GM18520 (cell line): Measurements from ENCODE around the gene RNF220.
"Not testable (repeated sequence)": the region's sequence is repeated elsewhere in the genome, so short reads cannot be mapped to it uniquely, and the experiment has no call there.

Experiments
- ATAC-seq: cut with Tn5 transposase; IDR thresholded peaks from one replicate; pipeline ENCODE4 v1.9.1; 2021; ENCODE audit not compliant: unreplicated experiment

The RNF220 gene

DNA sequence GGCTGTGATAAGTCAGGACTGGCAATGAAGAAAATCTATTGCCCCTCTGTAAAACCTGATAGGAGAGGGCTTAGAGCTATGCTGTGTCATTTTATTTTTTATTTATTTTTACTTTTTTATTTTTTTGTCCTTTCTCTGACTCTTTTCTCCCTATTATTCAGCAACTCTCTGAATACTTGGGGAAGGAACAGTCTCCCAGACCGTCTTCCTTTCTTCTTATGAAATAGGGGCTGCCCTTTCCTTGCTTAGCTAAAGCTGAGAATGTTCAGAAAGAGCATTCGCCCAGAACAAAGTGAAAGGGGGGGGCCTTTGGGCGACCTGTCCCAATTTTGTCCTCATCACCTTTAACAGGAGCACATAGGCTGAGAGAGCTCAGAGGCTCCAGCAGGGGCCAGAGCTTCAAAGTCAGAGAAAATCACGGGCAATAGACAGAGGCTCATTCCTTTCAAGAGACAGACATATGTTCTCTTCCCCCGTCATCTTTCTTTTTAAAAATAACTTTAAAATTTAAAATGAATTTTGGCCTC lies 80.9 kb downstream of the RNF220 start:
- ATAC-seq = no peak

DNA sequence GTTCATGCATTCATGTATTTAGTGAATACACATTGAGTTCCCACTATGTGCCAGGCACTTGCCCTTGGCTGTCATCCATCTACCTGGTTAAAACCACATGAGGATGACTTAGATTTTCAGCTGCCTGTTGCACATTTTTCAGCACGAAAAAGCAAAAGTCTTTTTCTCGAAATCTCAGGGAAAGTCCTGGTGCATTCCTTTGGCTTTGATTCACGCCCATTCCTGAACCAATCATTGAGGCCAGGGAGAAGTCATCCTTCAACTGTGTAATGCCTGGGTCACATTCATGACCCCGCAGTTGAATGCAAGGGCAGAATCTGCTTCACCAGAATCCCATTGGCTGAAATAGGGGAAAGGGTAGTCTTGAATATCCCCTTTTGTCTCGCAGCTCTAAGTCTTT lies 84.4 kb downstream of the RNF220 start:
- no peak for ATAC-seq

DNA sequence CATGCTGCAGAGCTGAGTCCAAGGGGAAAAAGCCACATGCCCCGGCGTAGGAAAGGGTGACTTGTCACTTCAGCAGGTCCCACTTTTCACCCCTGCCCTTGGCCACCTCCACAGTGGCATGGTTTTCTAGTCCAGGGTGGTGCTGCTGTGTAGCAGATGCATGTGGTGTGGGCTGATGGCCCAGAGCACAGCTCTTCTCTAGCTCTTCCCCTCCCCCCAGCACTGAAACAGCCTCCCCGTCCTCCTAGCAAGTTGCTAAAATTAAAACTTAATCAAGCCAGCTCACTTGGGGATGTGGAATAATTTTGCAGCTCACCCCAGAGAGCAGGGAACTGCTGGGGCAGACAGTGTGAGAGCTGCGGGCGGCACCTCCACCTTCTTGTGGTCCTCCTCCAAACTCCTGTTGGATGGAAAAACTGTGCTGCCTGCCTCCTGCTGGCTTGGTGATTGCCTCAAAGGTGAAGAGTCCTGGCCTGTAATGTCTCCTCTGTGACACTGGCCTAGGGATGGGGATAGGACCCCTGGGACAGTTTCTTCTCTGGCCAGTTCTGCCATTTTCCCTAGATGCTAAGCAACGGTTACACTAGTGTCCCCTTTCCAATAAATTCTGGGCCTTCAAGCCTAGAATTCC lies 91.6 kb downstream of the RNF220 start:
- ATAC-seq = no peak

DNA sequence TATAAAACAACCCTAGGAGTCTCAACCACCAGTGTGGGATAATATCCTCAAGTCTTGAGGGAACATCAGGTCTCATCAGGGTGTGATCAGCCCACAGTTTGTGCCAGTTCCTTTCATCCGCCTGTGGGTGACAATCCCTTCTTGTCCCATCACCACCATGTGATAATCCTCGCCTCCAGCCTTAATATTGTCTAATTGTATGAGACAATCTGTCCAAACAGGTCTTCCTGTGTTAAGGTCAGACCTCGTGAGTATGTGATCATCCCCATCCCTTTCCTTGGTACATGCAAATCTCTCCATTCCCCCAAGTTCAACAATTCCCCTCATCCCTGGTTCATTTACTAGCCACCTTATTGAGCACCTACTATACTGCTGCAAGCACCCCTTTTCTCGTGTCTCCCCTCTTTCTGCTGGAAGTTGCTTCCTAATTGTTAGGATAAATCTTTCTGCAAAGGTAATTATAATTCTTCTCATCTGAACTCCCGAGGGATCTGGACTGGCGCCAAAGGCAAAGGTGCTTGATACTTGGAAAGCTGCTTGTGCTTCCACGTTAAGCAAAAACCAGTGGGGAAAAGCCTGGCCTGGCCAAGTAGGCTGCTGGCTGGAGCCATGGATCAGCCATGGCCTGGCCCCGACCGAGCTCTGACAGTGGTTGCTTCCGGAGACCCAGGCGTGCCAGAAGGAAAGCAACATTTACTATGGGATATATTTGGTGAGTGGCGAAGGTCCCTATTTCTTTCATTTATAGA lies 92.5 kb downstream of the RNF220 start:
- no peak for ATAC-seq

DNA sequence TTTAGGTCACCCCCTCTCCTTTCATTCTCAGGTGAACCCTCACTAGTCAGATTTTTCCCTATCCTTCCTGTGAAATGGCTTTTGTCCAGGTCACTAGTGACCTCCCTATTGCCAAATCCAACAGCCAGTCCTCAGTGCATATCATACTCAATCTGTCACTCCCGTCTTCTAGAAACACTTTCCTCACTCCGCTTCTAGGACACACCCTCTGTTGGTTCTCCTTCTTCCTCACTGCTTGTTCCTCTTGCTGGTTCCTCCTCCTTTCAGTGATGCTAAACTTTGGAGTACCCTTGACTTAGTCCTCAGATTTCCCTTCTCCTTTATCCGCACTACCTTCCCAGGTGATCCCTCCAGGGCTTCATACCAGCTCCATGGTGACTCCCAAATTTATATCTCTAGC lies 94.3 kb downstream of the RNF220 start:
- no peak for ATAC-seq

DNA sequence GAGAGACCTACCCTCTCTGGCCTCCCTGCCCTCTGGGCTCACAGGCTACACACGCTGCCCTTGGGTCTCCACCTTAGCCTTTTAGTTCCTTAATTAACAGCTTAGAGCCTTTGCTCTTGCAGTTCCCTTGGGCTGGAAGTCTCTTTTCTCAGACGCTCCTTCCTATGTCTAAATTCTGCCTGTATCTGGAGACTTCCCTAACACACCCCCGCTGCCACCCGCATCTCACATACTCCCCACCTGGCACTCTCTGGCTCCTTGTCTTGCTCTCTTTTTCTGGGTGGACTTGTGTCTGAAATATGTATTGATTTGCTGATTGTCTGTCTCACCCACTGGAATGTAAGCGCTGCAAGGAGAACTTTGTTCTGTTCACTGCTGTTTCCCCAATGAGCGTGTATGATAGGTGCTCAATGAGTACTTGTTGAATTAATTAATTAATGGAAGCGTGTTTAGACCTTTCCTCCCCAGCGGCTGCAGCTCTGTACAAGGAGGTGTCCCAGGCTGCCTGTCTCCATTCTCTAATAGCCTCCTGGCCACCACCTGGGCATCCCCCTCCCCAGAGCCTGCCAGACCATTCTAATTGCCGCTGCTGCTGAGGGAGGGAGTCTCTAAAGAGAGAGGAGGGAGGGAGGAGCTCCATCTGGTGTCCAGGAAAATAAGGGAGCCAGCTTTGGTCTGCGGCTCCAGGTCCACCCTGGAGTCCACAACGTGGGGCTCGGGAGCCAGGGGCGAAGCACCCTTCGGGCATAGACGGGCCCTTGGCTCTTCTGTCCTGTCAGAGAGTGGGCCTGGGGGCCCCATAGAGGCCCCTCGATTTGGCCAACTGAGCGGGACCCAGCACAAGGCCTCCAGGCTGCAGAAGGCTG lies 95.4 kb downstream of the RNF220 start:
- no peak for ATAC-seq

DNA sequence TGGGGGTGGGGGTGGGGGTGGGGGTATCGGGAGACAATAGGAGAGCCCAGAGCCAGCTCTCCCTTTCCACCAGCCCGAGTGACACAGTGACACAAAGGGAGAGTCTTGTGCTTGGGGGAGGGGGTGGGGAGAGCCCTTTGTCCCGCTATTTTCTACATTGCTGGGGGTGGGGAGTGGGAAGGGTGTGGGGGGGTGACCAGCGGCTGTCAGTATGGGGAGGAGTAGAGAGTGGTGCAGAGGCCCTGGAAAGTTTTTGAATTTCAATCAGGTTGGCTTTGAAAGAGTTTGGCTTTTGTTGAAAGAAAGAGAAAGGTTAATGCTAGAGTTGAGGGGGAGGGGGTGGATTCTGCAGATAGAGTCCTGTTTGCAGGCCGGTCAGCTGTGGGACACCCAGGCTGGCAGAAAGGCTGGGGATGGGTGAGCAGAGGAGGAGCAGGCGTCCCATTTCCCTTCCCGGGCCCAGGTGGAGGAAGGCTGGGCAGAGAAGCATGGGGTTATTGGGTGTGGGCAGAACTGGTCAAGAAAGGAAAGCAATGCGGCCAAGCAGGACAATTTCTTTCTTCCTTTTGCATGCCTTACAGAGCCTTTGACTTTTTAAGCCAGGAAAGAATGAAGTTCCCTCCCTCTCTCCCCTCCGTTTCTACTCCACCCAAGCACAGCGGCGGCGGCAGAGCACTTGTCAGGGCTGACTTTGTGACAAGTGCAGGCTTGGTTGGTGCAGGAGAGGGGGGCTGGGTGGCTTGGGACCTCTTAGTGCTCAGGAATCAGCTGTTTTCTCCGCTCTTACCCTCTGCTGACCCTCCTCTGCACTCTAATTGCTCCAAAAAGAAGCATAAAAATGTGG lies 96.2 kb downstream of the RNF220 start:
- ATAC-seq = no peak

DNA sequence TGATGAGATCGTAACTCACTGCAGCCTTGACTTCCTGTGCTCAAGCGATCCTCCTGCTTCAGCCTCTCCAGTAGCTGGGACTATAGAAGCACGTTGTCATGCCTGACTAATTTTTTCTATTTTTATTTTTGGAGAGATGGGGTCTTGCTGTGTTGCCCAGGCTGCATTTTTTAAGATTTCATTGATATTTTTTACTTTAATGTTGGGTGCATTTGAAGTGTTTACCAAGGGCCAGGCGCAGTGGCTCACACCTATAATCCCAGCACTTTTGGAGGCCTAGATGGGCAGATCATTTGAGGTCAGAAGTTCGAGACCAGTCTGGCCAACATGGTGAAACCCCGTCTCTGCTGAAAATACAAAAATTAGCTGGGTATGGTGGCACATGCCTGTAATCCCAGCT lies 97.8 kb downstream of the RNF220 start:
- ATAC-seq = not testable (repeated sequence)

DNA sequence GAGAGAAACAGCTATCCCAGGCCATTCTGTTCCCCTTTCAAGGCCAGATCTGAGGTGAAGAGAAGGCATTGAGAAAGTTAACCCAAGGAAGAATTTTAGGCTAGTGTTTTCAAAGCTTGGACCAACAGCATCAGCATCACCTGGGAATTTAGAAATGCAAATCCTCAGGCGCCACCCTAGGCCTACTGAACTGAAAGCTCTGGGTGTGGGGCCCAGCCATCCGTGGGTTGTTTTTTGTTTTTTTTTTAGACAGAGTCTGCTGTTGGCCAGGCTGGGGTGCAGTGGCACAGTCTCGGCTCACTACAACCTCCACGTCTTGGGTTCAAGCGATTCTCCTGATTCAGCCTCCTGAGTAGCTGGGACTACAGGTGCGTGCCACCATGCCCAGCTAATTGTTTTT lies 98.6 kb downstream of the RNF220 start:
- ATAC-seq = no peak

DNA sequence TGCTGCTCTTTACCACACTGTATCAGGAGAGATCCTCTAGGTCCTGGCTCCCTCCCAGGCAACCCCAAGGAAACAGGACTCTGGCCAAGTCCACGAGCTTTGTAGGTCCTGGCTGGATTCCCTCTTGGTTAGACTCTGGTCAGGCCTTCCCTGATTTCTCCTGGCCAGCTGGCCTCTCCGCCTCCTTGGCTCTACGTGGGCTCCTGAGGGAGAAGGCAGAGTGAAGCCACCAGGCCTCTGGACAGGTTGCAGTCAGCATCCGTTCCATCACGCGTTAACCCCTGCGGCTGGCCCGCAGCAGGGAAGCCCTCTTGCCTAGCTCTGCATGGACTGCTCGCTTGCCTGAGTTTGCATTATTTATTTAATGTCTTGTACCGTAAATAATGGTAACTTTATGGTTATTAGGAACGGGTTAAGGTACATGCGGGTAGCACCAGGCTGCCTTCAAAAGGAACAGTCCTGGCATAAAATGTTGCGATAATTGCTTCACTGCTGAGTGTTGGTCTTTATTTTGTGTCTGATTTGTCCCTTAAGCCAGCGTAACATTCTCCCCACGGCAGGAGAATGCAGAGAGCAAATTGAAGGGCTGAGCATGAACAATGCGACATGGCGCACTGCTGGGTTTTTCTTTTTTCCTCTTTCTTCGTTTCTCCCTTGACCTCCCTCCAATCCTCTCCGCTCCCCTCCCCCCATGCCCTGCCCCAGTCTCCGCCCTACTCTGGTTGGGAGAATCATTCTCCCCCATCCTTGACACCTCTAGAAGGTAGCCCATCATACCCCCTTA lies 100.3 kb downstream of the RNF220 start:
- no peak for ATAC-seq

DNA sequence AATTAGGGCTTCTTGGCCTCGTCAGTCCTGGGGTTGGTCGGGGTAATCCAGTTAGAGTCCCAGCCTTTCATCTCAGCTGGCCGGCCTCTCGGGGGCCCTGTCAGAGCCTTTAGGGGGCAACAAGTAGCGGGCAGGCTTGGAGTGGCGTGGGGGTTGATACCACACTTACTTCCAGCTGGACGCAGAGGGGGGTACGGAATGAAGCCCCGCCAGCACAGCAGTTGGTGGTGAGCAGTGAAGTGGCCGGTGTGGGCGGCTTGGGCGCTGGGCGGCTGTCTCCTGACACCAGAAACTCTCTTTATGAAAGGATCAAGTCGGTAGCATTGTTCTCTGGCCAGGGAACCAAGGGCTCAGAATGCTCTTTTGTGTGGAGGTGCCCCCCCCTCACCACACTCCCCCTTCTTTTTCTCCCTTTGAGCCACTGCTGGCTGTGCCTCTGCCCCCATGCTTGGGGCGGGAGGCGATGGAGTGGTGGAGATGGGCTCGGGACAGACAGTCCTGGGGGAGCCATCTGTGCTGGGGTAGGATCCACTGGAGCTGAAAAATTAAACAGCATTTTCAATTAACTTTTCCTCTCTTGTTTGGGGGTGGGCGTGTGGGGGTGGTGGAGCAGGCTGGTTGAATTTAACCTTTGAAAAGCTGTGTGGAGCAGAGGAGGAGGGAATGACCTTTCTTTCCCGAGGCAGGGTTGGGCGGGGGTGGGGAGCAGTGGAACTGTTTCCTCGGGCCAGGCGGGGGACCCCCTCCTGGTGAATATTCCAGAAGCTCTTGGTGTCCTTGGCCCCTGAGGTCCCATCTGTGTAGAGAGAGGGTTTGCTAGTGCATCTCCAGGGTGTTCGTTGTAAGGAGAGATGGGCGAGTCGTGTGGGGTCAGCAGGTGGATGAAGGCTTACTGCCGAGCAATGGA lies 102.7 kb downstream of the RNF220 start:
- no peak for ATAC-seq

DNA sequence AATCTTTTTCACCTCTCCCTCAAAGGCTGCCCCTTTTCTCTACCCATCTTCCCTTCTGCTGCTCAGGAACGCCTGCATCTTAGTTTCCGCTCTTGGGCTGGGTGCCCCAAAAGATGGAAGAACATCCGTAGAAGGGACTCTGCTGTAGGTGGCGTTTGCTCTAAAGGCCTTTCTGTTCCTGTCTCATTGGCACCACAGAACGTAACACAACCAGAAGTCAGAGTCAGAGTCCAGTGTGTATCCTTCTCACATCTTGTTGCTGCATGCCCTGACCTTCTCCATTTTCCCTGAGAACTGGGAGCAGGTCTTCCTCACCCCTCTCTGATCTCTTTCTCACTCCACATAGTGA lies 103.3 kb downstream of the RNF220 start:
- ATAC-seq = no peak

DNA sequence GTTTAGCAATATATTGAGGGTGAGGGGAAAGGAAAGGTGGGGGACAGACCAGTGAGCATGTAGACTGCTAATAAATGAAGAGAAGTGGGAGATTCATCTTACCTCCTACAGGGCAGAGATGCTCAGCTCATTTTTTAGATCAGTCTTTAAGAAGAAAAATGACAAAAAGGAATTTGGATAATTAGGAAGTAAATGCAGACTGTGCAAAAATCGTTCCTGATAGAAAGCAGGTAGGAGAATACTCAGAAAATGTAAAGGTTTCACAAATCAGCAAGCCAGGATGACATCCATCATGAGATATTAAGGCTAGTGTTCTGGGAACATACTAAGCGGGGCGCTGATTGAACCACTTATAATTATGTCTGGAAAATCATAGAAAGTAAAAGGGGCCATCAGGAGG lies 106.3 kb downstream of the RNF220 start:
- ATAC-seq = no peak

DNA sequence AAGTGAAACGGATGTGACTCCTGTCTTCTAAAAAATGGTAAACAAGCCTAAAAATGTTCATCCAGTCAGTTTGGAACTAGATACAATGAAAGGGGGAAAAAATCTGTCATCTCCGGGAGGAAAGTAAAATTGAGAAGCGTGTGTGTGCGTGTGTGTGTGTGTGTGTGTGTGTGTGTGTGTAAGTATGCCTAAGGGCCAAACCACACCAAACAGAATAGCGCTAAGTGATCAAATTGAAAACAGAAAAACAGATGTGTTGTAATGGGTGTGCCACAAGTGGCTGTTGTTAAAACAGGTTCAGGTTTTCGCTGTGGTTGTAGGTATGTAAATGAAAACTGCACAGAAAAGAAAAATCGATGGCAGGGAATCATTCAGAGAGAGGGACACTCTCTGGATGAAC lies 106.7 kb downstream of the RNF220 start:
- no peak for ATAC-seq

DNA sequence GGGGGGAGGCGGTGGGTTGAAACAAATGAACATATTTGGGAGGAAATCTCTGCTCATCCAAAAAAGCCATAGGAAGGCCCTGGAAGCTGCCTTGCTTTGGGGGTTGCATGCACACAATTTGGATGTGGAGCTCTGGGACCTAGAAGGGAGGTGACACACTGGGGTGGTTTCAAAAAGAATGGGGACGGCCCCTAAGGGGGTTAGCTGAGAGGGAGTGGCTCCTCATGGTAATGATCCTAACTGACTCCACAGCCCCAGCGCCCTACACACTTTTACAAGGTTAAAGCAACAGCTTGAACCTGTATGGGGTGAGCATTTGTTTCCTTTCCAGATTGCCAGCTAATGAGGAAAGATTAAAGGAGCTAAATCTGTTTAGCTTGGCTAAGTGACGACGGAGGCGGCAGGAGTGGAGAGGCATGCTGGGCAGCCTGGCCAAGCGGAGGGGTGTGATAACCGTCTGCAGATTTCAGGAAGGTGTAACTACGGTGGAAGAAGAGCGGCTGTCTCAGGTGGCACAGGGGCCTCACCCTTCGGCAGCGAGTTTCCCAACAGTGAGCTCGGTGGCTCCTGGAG lies 107.3 kb downstream of the RNF220 start:
- ATAC-seq = no peak

DNA sequence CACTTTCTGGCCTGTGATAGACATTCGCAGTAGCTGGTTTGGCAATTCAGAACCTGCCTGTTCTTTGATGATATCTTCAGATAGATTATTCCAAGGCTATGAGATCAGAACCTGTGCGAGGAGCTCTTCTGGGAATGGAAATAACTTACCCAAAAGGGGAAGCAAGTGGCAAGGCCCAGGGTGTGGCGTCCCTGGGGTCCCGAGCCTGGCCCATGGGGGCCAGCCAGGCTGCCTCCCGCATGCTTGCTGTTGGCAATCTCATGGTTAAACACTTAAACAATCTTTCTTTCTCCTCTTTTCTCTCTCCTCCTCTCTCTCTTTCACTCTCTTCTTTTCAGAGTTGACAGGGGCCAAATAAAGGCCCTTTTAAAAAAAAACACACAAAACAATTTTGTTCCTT lies 108.1 kb downstream of the RNF220 start:
- no peak for ATAC-seq

DNA sequence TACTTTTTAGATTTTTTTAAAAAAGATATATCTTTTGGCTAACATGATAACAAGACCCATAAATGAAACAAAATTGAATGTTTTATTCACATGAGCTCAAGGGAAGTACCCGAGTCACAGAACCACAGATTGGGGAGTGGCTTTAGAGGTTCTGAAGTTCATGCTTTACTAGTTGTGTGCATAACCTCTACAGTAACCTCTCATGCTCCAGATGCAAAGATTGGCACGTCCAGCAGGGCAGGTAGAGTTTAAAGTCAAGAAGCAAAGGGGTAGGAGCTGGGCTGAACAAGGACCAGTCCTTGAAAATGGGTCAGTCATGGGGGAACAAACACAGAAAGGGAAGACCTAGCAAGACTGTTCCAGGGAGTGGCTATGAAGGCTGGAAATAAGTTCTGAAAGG lies 109.6 kb downstream of the RNF220 start:
- no peak for ATAC-seq

DNA sequence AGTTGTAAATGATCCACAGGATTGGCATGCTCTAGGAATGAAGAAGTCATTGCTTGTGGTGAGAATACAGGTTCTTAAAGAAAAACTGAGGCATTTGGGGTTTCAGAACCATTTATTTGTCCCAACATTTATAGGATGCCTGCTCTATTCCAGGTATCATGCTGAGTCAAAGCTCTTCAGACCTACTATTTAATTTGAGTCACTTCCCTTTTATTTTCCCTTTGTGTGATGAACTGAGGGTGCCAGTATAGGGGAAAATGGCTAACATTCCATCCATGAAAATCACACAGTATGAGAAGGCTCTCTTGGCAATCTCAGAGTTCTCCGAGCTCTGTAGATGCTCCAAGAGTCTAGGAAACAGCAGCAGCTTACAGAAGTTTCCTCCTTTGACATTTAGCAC lies 110.4 kb downstream of the RNF220 start:
- ATAC-seq = no peak
